H1 (cell line): Measurements from ENCODE around the gene TBK1. TPM values are rescaled to one million over a fixed set of nuclear protein-coding genes. Genes with fewer than 3 reads are reported as not detected.

Experiments
- KDM4A ChIP-seq: IDR thresholded peaks from one replicate; pipeline ENCODE4 v1.7.1; 2012; ENCODE audit warnings: low read depth, mild to moderate bottlenecking, moderate library complexity, low read length, inconsistent platforms; ENCODE audit not compliant: severe bottlenecking
- RXRA ChIP-seq: IDR thresholded peaks from 2 replicates; pipeline ENCODE4 v1.6.1; 2011; ENCODE audit warnings: low read depth, mild to moderate bottlenecking, low read length, moderate library complexity; ENCODE audit not compliant: insufficient read depth
- polyA plus RNA-seq, 7 experiments: library from polyadenylated mRNA; depleted of rRNA in 3 of 7; stranded (reverse) in 5 of 7; unstranded in 2 of 7; fragments of >200 nt in 5 of 7; fragments of 200-250 nt in 2 of 7; gene quantifications; 1 replicate in 5 of 7; 2 replicates in 1 of 7; 4 replicates in 1 of 7; pipeline versions ENCODE4 v1.2.1 to v1.2.3, GENCODE V29; 2011 to 2013; ENCODE audit warnings: missing spikeins in 2 of 7, mixed read lengths in 2 of 7
- total RNA-seq: library from RNA; stranded (reverse); fragmentation: NEBNext Ultra II Directional; extraction: Animal tissue kit (Norgen Biotek cat#: 25700); gene quantifications from 2 replicates; pipeline ENCODE4 v1.2.1, GENCODE V29; 2021

TBK1 gene
- total and polyA plus RNA-seq, 2 of the 8 experiments (the other 6 are each of a cell fraction or from before 2014, with no cell fraction given): 5.3 to 20.4 TPM

DNA sequence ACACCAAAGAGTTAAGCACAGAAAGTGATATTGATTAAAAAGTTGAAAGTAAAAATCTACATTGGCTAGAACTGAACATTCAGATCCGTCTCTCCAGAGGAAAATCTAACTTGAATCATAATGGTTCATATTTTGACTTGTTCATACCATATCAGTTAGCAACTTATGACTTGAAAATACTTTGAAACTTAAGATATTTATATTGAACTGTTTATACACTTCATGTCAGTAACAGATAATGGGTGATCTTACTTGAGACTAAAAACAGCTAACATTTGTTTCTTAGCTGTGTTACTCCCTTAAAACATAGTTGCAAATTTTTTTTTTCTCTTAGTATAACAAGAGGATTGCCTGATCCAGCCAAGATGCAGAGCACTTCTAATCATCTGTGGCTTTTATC lies 3.6 kb downstream of the TBK1 start (continued):
- TF ChIP-seq RXRA (no peak), KDM4A (no peak)
- TF ChIP-seq, all 59 proteins: peak for 0
